Fibroblast of mammary gland (primary cell): ENCODE measurements around the gene DEFB114.

ENCODE experiments used
- DNase-seq: peaks from one replicate; pipeline ENCODE4 v3.0.0-alpha.2; 2010; ENCODE audit warnings: low read depth
- H3K4me3 ChIP-seq: 2 replicates; pipeline ENCODE4 v1.5.1; 2011; ENCODE audit warnings: low read depth, mild to moderate bottlenecking, low read length, moderate library complexity; ENCODE audit not compliant: control insufficient read depth
- TF ChIP-seq, protein P1 (sequence below): conservative IDR thresholded peaks from 2 replicates; pipeline ENCODE4 v1.5.1; 2011; ENCODE audit warnings: low read depth, low read length, inconsistent platforms; ENCODE audit not compliant: control insufficient read depth, insufficient read depth

The DEFB114 gene

DNA sequence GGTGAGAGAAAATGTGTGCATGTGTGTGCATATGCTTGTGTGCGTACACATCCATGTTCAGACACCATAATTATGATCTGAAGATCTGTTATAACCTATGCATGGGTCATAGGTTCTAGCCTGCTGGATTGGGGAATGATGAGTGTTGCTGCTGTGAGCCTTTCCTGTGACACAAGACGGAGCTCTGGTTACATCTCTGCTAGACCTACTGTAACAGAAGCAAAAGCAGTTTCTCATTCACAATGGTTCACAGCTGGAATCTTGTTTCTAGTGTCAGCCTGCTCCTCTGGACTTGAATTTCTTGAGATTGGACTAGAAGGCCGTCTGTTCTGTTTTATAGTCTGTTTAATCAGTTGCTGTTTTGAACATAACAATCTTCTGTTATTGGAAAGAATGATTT lies 40.1 kb downstream of the DEFB114 start:
- no peak overlapping the region for H3K4me3 ChIP-seq
- TF ChIP-seq, protein P1, sequence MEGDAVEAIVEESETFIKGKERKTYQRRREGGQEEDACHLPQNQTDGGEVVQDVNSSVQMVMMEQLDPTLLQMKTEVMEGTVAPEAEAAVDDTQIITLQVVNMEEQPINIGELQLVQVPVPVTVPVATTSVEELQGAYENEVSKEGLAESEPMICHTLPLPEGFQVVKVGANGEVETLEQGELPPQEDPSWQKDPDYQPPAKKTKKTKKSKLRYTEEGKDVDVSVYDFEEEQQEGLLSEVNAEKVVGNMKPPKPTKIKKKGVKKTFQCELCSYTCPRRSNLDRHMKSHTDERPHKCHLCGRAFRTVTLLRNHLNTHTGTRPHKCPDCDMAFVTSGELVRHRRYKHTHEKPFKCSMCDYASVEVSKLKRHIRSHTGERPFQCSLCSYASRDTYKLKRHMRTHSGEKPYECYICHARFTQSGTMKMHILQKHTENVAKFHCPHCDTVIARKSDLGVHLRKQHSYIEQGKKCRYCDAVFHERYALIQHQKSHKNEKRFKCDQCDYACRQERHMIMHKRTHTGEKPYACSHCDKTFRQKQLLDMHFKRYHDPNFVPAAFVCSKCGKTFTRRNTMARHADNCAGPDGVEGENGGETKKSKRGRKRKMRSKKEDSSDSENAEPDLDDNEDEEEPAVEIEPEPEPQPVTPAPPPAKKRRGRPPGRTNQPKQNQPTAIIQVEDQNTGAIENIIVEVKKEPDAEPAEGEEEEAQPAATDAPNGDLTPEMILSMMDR = no peak

GRCh38 chr6:49919935-49920644 lies 43.9 kb downstream of the DEFB114 start:
- no peak overlapping the region for H3K4me3 ChIP-seq
- TF ChIP-seq, protein P1 = no peak
- DNase-seq = no peak

More for the DNA sequence above, 40.1 kb downstream of the DEFB114 start:
- no peak for DNase-seq

- no peak overlapping the region for H3K4me3 ChIP-seq
- DNase-seq = no peak
- TF ChIP-seq, protein P1 = no peak
Measured at GRCh38 chr6:49919261-49919660, 44.7 kb downstream of the DEFB114 start.

DNA sequence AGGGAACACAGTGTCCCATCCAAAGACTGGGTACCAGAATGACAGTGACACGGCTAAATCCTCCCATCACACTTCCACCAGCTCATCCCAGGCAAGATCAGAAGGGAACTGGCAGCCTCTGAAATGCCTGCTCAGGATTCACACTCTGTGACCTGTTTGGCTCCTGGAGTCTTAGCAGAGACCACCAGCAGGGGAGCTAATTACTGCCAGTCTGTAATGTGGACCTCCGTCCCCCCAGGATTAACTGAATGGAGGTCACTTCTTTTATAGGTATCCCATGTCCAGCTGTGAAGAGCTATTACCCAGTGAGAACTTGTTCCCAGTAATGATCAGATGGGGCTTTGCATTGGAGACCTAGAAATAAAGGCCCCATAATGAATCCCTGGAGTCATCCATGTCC lies 45.2 kb downstream of the DEFB114 start:
- H3K4me3 ChIP-seq = no peak overlapping the region
- TF ChIP-seq, protein P1 = no peak
- DNase-seq = no peak

DNA sequence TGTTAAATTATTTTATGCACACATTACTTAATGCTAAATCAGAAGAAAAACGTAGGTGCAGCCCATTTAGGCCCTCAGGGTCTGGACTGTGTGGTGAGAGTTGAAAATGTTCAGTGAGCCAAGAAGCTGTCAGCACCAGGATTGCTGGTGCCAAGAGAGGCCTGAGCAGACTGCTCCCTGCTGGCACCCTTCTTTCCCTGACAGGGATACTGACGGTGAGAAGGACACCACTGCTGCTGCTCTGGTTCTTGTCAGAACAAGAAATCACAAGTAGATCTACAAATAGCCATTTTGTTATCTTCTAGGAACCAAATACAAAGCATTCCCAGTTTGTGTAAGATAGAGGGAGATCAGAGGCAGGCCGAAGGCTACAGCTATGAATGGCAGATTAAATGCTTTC lies 48.9 kb downstream of the DEFB114 start:
- no peak overlapping the region for H3K4me3 ChIP-seq
- DNase-seq = no peak
- TF ChIP-seq, protein P1 = no peak

GRCh38 chr6:49913636-49914375 lies 50.2 kb downstream of the DEFB114 start:
- no peak overlapping the region for H3K4me3 ChIP-seq
- TF ChIP-seq, protein P1 = no peak
- no peak for DNase-seq

DNA sequence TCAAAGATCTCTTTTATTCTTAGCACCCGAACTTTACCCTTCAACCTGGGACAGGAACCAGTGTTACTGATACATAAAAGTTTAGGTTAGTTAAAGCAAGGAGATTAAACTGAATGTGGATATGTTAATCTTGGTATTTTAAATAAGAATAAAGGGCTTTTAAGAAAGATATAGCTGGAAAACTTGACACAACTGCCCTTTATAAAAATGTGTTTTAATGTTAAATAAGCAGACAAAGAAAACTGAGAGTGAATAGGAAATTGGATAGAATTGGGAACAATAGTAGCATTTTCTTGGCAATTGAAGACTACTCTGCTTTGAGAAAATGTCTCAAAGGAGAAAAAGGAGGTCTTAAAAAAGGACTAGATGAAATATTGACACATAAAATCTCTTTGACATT lies 51.8 kb downstream of the DEFB114 start:
- H3K4me3 ChIP-seq = no peak overlapping the region
- TF ChIP-seq, protein P1 = no peak
- no peak for DNase-seq
